ENCODE measurements around the gene AXL.

- TF ChIP-seq CTCF (IDR thresholded peaks at IDR 0.05) (no peak), POLR2A (IDR thresholded peaks at IDR 0.05) (no peak)
Observed at GRCh38 chr19:41302624-41303351, 83.8 kb downstream of the AXL start.

All from uterus (tissue), 2 donors.